Measurements from ENCODE around the gene AGK. TPM values are rescaled to one million over a fixed set of nuclear protein-coding genes. Genes with fewer than 3 reads are reported as not detected.

The AGK gene
- total RNA-seq, 1 donor from 2014 or later = 32.7 TPM

DNA sequence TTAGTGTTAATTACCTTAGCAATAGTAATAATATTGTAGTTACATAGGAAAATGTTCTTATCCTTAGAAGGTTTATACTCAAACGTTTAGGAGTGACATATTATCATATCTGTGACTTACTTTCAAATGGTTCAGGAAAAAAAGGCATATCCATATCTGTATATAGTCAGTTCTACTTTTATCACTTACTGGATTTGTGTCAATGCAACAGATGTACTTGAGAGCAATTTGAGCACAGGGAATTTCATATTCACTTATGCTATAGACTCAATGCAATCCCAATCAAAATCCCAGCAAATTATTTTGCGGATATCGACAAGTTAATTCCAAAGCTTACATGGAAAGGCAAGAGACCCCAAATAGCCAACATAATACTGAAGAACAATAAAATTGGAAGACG lies 140.8 kb downstream of the AGK start:
- intact Hi-C loops (cut with DNase I) = no loop called here
- DNase-seq (ENCODE audit: low spot score) = no peak

- intact Hi-C loops (cut with DNase I) = no loop called here
- no peak for DNase-seq (ENCODE audit: low spot score)
These were observed 141.9 kb downstream of the AGK start for GRCh38 chr7:141693082-141693481.

- intact Hi-C loops (cut with DNase I) = no loop called here
- no peak for DNase-seq (ENCODE audit: low spot score)
These were observed 144.6 kb downstream of the AGK start for GRCh38 chr7:141695803-141696289.

DNA sequence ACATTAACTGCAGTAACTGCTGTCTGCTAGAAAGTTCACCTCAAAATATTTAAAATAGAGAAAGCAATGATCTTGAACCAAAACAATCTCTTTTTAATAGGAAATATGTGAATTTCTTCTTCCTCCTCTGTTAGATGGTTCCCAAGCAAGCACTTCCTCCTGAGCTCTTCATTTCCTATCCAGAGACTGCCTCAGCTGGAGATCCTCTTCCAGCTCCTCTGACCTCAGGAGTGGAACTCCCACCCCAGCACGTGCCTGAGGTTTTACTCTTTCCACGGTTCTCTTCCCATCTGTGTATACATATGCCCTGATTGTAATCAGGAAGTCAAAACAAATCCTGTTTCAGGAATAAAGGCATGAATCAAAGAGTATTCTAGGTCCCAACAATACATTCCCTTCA lies 145.1 kb downstream of the AGK start:
- intact Hi-C loops (cut with DNase I) = no loop called here
- DNase-seq (ENCODE audit: low spot score) = no peak

DNA sequence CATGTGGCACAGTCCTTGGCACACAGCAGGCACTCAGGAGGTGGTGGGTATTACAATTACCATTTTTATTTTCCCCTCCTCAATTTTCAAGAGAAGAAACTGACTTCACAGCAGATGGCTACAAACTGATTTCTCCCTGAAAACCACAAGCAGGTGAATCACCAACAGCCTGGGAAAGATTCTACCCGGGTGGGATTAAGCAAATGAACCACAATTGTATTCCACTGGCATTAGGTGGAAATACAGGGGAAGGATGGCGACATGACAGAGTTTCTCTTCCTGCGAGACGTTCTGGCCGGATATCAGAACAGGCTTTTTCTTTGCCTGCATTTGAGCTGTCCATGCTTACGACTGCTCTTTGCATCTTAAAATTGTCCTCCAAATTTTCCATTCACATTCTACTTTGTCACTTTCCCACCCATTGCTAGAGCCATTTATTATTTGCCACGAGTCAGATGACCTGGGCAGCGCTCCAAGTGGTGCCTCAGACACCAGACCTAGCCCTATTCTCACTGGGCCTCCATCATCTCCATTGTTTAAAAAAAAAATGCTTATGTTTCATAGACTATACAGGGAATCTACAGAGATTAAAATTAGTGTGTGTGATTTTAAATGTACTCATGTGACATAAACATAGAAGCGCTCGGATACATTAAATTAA lies 146.1 kb downstream of the AGK start:
- no peak for DNase-seq (ENCODE audit: low spot score)
- intact Hi-C loops (cut with DNase I) = no loop called here

GRCh38 chr7:141698247-141699015 lies 147.2 kb downstream of the AGK start:
- intact Hi-C loops (cut with DNase I) = no loop called here
- DNase-seq (ENCODE audit: low spot score) = no peak

GRCh38 chr7:141699860-141700259 lies 148.7 kb downstream of the AGK start:
- DNase-seq (ENCODE audit: low spot score) = no peak
- intact Hi-C loops (cut with DNase I) = loop anchor here (5.0 kb wide), 1 partner anchor 37 kb away; the partner anchor contains the start of gene SSBP1

GRCh38 chr7:141700296-141700847 lies 149.2 kb downstream of the AGK start:
- intact Hi-C loops (cut with DNase I) = loop anchor here (5.0 kb wide), 1 partner anchor 37 kb away; the partner anchor contains the start of gene SSBP1
- DNase-seq (ENCODE audit: low spot score) = no peak

DNA sequence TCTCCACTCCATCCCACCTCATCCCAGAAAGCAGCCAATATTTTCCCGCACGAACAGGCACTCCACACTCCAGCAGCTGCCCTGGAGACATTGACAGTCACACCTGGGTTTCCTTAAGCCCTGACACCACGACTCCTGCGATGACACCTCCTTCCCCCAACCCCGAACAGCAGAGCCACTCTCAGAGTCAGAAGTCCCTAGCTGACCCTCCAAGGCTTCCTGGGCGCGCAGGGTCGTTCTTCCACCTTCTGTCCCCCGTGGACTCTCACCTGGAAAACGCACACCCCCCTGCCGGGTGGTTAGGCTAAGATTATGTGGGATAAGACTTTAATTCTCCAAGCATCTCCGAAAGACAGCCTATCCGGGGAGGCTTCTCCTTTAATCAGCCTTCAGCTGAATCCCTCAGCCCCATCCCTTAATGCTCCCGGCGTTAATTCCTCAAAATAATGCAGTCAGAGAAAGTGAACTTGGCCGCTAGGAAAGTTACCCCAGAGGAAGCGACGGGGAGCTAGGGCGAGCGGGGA lies 149.7 kb downstream of the AGK start:
- DNase-seq (ENCODE audit: low spot score) = no peak
- intact Hi-C loops (cut with DNase I) = loop anchor here (5.0 kb wide), 1 partner anchor 36 kb away; the partner anchor contains the start of gene SSBP1

DNA sequence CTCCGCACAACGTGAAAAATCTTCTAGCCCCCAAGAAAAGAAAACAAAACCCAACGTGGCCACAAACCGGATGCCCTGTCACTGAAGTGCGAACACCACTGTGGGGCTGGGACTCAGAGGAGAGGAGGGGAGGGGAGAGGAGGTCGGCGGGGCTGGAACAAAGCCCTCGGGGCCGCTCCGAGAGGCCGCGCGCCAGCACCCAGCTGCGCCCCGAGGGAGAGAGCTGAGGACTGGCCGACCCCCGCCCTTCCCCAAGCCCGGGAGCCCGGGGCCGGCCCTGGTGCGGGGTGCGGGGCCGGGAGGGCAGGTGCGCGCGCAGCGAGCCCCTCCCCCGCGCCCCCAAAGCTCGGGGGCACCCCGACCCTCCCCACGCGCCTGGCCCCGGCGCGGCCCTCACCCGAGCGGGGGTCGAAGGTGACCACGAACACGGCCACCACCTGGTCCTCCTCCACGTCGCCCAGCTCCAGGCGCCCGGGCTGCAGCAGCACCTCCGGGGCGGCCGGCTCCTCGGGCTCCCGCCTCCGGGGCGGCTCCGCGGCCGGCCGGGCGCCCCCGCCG lies 150.4 kb downstream of the AGK start:
- intact Hi-C loops (cut with DNase I) = loop anchor here (5.0 kb wide), 1 partner anchor 36 kb away; the partner anchor contains the start of gene SSBP1
- peak; percentile 75 for DNase-seq (ENCODE audit: low spot score)

GRCh38 chr7:141702047-141702567 lies 150.9 kb downstream of the AGK start, which contains the start of gene DENND11:
Gene DENND11 (minus strand): TSS chr7:141702166. CDS start chr7:141702153, 13 bp downstream.
- no peak for DNase-seq (ENCODE audit: low spot score)
- intact Hi-C loops (cut with DNase I) = loop anchor here (5.0 kb wide), 1 partner anchor 35 kb away; the partner anchor contains the start of gene SSBP1

DNA sequence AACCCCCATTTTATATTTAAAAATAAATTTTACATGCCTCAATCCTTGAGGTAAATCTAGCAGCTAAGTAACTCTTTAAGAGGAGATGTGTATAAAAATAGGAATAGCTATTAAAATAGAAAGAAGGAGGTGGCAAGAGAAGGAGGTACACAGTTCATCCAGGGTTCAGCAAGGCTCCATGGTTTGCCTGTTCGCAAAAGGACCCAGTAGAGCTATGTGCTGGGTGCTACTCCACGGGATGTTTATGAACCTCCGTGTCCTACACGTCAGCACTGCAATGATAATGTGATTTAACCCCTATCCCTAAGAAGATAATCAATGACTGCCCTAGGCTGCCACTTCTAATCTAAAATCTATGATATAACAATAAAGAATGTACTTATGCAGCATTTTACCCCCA lies 151.7 kb downstream of the AGK start:
- intact Hi-C loops (cut with DNase I) = loop anchor here (5.0 kb wide), 1 partner anchor 34 kb away; the partner anchor contains the start of gene SSBP1

DNA sequence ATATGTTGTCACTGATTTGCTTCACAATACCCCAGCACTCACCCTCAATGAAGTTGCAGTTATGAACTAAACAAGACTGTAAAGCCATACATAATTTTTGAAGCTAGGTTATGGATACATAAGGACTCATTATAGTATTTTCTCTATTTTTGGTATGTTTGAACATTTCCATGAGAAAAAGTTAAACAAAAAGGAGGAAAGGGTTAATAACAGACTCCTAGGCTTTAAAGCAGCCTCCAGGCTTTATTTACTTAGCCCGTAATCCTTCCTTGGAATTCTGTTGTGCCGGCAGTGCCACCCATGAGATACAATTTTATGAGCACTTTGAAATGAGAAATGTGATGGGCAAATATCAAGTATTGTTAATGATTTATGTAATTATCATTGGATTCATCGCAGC lies 152.9 kb downstream of the AGK start:
- intact Hi-C loops (cut with DNase I) = loop anchor here (5.0 kb wide), 1 partner anchor 33 kb away; the partner anchor contains the start of gene SSBP1
- DNase-seq (ENCODE audit: low spot score) = no peak

More for the DNA sequence above, 151.7 kb downstream of the AGK start:
- no peak for DNase-seq (ENCODE audit: low spot score)

GRCh38 chr7:141704741-141705140 lies 153.5 kb downstream of the AGK start:
- intact Hi-C loops (cut with DNase I) = loop anchor here (5.0 kb wide), 1 partner anchor 33 kb away; the partner anchor contains the start of gene SSBP1
- no peak for DNase-seq (ENCODE audit: low spot score)

Other genes with a start within 250 kb of the AGK start
- gene DENND11, start 150.8 kb downstream of the AGK start, total RNA-seq = 8.7 TPM
- gene WEE2, start 156.9 kb downstream of the AGK start, total RNA-seq = not detected
- gene SSBP1, start 186.9 kb downstream of the AGK start, total RNA-seq = 84.2 TPM
- 0.35 TPM for gene TAS2R3, start 212.7 kb downstream of the AGK start, total RNA-seq
- 0.54 TPM for gene TAS2R4, start 225.3 kb downstream of the AGK start, total RNA-seq
- 0.40 TPM for gene TAS2R5, start 238.8 kb downstream of the AGK start, total RNA-seq

All from cardiac septum (tissue), 1 donor.